B cell (primary cell): ENCODE measurements around the gene MAP3K5. TPM values are rescaled to one million over a fixed set of nuclear protein-coding genes. Genes with fewer than 3 reads are reported as not detected.

ENCODE experiments used
- ATAC-seq: fragments of 200-7000 bp; cut with Tn5 transposase; one replicate; pipeline ENCODE4 v1.10.0; 2021; ENCODE audit warnings: low read depth, mild to moderate bottlenecking, moderate number of reproducible peaks, moderate library complexity
- CTCF ChIA-PET: fragments of 350-600 bp; sonication (Branson Sonifier 250); formaldehyde crosslinking; loops from one replicate; lab custom pipeline; 2021; ENCODE audit warnings: antibody characterized with exemption, inconsistent platforms; lab: Charles Lee
- POLR2A ChIA-PET: fragments of 350-600 bp; sonication (Branson Sonifier 250); formaldehyde crosslinking; loops from one replicate; lab custom pipeline; 2021; ENCODE audit warnings: antibody characterized with exemption; lab: Charles Lee
- DNase-seq: peaks from one replicate; pipeline ENCODE4 v3.0.0; 2013
- H2AFZ ChIP-seq: 2 replicates; pipeline ENCODE4 v1.6.1; 2012; ENCODE audit warnings: mild to moderate bottlenecking, low read depth, low read length; ENCODE audit not compliant: insufficient read depth, poor library complexity, severe bottlenecking
- H3K27ac ChIP-seq, 2 donors: 1 replicate in 1 of 2; 2 replicates in 1 of 2; pipeline ENCODE4 v1.5.1; 2012 to 2013; ENCODE audit warnings: low read length in 2 of 2, mild to moderate bottlenecking in 2 of 2, moderate library complexity in 1 of 2
- H3K27me3 ChIP-seq, 4 experiments: fragments of 200-600 bp in 1 of 4; sonication (generic) in 1 of 4; replicated peaks in 1 of 4; 1 replicate in 2 of 4; 2 replicates in 2 of 4; pipeline versions ENCODE4 v1.6.1 to v1.7.0; 2013 to 2016; ENCODE audit warnings: low read length in 3 of 4, mild to moderate bottlenecking in 2 of 4, mixed read lengths in 1 of 4, moderate library complexity in 1 of 4; ENCODE audit not compliant: insufficient read depth in 4 of 4, control insufficient read depth in 3 of 4; ENCODE audit errors: control extremely low read depth in 1 of 4
- H3K36me3 ChIP-seq, 2 experiments: replicated peaks in 1 of 2; 1 replicate in 1 of 2; 2 replicates in 1 of 2; pipeline versions ENCODE4 v1.6.1 to v1.7.1; 2013; ENCODE audit warnings: low read length in 1 of 2; ENCODE audit not compliant: insufficient read depth in 2 of 2, control insufficient read depth in 1 of 2; ENCODE audit errors: control extremely low read depth in 1 of 2, extremely low read depth in 1 of 2
- H3K4me1 ChIP-seq, 2 donors: fragments of 200-600 bp in 1 of 2; sonication (generic) in 1 of 2; 1 replicate in 1 of 2; 2 replicates in 1 of 2; pipeline versions ENCODE4 v1.5.1 to v1.6.1; 2013 to 2017; ENCODE audit warnings: low read length in 2 of 2; ENCODE audit not compliant: control insufficient read depth in 2 of 2, insufficient read depth in 2 of 2
- H3K4me2 ChIP-seq: replicated peaks from 2 replicates; pipeline ENCODE3; 2012; ENCODE audit warnings: mild to moderate bottlenecking, low read depth, low read length; ENCODE audit not compliant: poor library complexity, severe bottlenecking
- H3K4me3 ChIP-seq, 5 experiments: fragments of 200-600 bp in 1 of 5; sonication (generic) in 1 of 5; 1 replicate in 3 of 5; 2 replicates in 2 of 5; pipeline versions ENCODE4 v1.5.1 to v1.7.0; 2011 to 2016; ENCODE audit warnings: low read length in 4 of 5, mild to moderate bottlenecking in 4 of 5, low read depth in 2 of 5, control low read depth in 1 of 5, moderate library complexity in 1 of 5; ENCODE audit not compliant: insufficient read depth in 1 of 5; ENCODE audit errors: control extremely low read depth in 1 of 5, extremely low read depth in 1 of 5
- H3K79me2 ChIP-seq: fragments of 200-600 bp; sonication (generic); one replicate; pipeline ENCODE4 v1.6.0; 2016; ENCODE audit warnings: low read length; ENCODE audit not compliant: control insufficient read depth, insufficient read depth
- H3K9ac ChIP-seq: fragments of 200-600 bp; sonication (generic); 2 replicates; pipeline ENCODE4 v1.6.1; 2017; ENCODE audit warnings: mild to moderate bottlenecking, low read length, moderate library complexity
- H3K9me3 ChIP-seq, 3 donors: one replicate each; pipeline versions ENCODE4 v1.6.1 to v1.7.1; 2013; ENCODE audit warnings: low read length in 2 of 3; ENCODE audit not compliant: control insufficient read depth in 2 of 3, insufficient read depth in 1 of 3; ENCODE audit errors: control extremely low read depth in 1 of 3
- H4K20me1 ChIP-seq: 2 replicates; pipeline ENCODE4 v1.6.0; 2012; ENCODE audit warnings: mild to moderate bottlenecking, low read length; ENCODE audit not compliant: insufficient read depth, control insufficient read depth, poor library complexity, severe bottlenecking
- H3K27ac Mint-ChIP-seq: one replicate; pipeline ENCODE4 v1.8.0; 2021; ENCODE audit warnings: mixed read lengths
- H3K27me3 Mint-ChIP-seq: one replicate; pipeline ENCODE4 v1.8.0; 2021; ENCODE audit warnings: mixed read lengths
- H3K4me1 Mint-ChIP-seq: one replicate; pipeline ENCODE4 v1.8.0; 2021; ENCODE audit warnings: mixed read lengths
- H3K4me3 Mint-ChIP-seq: one replicate; pipeline ENCODE4 v1.8.0; 2021; ENCODE audit warnings: mixed read lengths
- H3K9me3 Mint-ChIP-seq: one replicate; pipeline ENCODE4 v1.8.0; 2022; ENCODE audit warnings: mixed read lengths; ENCODE audit not compliant: insufficient read depth
- CTCF ChIP-seq: fragments of 200-600 bp; IDR thresholded peaks from one replicate; pipeline ENCODE4 v1.8.0; 2022; ENCODE audit warnings: antibody characterized with exemption, mild to moderate bottlenecking
- EZH2 ChIP-seq: IDR thresholded peaks from 2 replicates; pipeline ENCODE4 v1.6.1; 2012; ENCODE audit warnings: borderline replicate concordance, low read depth, mild to moderate bottlenecking, moderate library complexity, low read length; ENCODE audit not compliant: insufficient read depth, poor library complexity, severe bottlenecking
- WGBS: methylation state at CpG from one replicate; pipeline ENCODE4 v1.1.5; 2013; ENCODE audit warnings: missing lambda C conversion rate; ENCODE audit not compliant: insufficient coverage; 5-methylcytosine and 5-hydroxymethylcytosine counted together
- intact Hi-C: fragments of 100-400 bp; cut with micrococcal nuclease; formaldehyde crosslinking; loops from one replicate; pipeline ENCODE4 v1.10.0; 2022
- polyA plus RNA-seq: library from polyadenylated mRNA; depleted of rRNA; stranded (reverse); fragments of >200 nt; gene quantifications from 2 replicates; pipeline ENCODE4 v1.2.3, GENCODE V29; 2012
- total RNA-seq, 2 donors: library from RNA; stranded (reverse); fragments of 120-200 nt in 1 of 2; gene quantifications; 1 replicate in 1 of 2; 2 replicates in 1 of 2; pipeline versions ENCODE4 v1.2.3 to v1.2.4, GENCODE V29; 2013 to 2022

The MAP3K5 gene
- total and polyA plus RNA-seq, 2 donors (not counting 1 experiment from before 2014, with no cell fraction given): 5.7 to 34.1 TPM

- no peak overlapping the region for H3K9ac ChIP-seq
- H3K9me3 Mint-ChIP-seq: no peaks in the 10 kb centered on the region
- no peak overlapping the region for H3K27ac Mint-ChIP-seq
- peaks cover 19% of the 10 kb centered on the region for H3K27me3 Mint-ChIP-seq
- DNase-seq: no peak
- no peak for TF ChIP-seq CTCF
- TF ChIP-seq EZH2: no peak
- no peaks in the 10 kb centered on the region for H4K20me1 ChIP-seq
- ChIA-PET POLR2A (no interaction called here), CTCF (interaction anchor here (1.3 to 1.4 kb wide), 2 partner anchors 240 to 1016 kb away, joined by 4 read pairs; partner anchors contain the start of gene MAP3K5)
- H3K36me3 ChIP-seq: no peaks in the 10 kb centered on the region
- no peaks in the 10 kb centered on the region for H3K9me3 ChIP-seq
- no peak overlapping the region for H3K4me2 ChIP-seq
- intact Hi-C loops: no loop called here
- H3K4me3 Mint-ChIP-seq: peak overlapping the region; percentile 7
- 91% methylated on average over 3 of the region's 4 CpGs for WGBS
- no peak overlapping the region for H2AFZ ChIP-seq
- H3K27ac ChIP-seq: no peak overlapping the region
- H3K27me3 ChIP-seq: peaks cover 0 to 22% (median 16%) of the 10 kb centered on the region in 4 experiments
- H3K79me2 ChIP-seq: no peaks in the 10 kb centered on the region
- H3K4me1 ChIP-seq: peaks cover 10 to 17% of the 10 kb centered on the region in 2 donors
- H3K4me3 ChIP-seq: no peak overlapping the region
- peaks cover 16% of the 10 kb centered on the region for H3K4me1 Mint-ChIP-seq
- no peak for ATAC-seq
These were observed 240.2 kb downstream of the MAP3K5 start for GRCh38 chr6:136552054-136552453.

GRCh38 chr6:136551103-136551502 lies 241.2 kb downstream of the MAP3K5 start:
- peak overlapping the region; percentile 92 for H3K4me2 ChIP-seq
- H3K9me3 Mint-ChIP-seq: no peaks in the 10 kb centered on the region
- DNase-seq: peak; percentile 15
- H2AFZ ChIP-seq: peak overlapping the region; percentile 77
- 56% methylated on average over 6 of the region's 8 CpGs for WGBS
- H3K36me3 ChIP-seq: no peaks in the 10 kb centered on the region
- no peaks in the 10 kb centered on the region for H3K9me3 ChIP-seq
- CTCF ChIA-PET: interaction anchor here (1.1 to 1.3 kb wide), 3 partner anchors 12 to 241 kb away, joined by 3 to 5 read pairs (median 5); partner anchors contain the start of gene MAP3K5
- H3K27me3 Mint-ChIP-seq: peaks cover 28% of the 10 kb centered on the region
- peaks cover 16% of the 10 kb centered on the region for H3K4me1 Mint-ChIP-seq
- POLR2A ChIA-PET: no interaction called here
- TF ChIP-seq EZH2 (no peak), CTCF (no peak)
- no peak overlapping the region for H3K27ac Mint-ChIP-seq
- no peak for ATAC-seq
- H3K27ac ChIP-seq: no peak overlapping the region
- peaks cover 0 to 25% (median 21%) of the 10 kb centered on the region in 4 experiments for H3K27me3 ChIP-seq
- no peak overlapping the region for H3K9ac ChIP-seq
- H3K79me2 ChIP-seq: no peaks in the 10 kb centered on the region
- H3K4me1 ChIP-seq: peaks cover 10 to 17% of the 10 kb centered on the region in 2 donors
- H3K4me3 Mint-ChIP-seq: peak overlapping the region; percentile 74
- H3K4me3 ChIP-seq: no peak overlapping the region
- H4K20me1 ChIP-seq: no peaks in the 10 kb centered on the region
- intact Hi-C loops: no loop called here
